AML-193 (cell line): ENCODE results near the gene ZSCAN1.
"Not testable (repeated sequence)": the region's sequence is repeated elsewhere in the genome, so short reads cannot be mapped to it uniquely, and the experiment has no call there.

Source experiments
- DNase-seq, 2 experiments: peaks; one replicate each; lab custom pipeline; 2025; lab: John Stamatoyannopoulos, UW

Gene ZSCAN1, protein sequence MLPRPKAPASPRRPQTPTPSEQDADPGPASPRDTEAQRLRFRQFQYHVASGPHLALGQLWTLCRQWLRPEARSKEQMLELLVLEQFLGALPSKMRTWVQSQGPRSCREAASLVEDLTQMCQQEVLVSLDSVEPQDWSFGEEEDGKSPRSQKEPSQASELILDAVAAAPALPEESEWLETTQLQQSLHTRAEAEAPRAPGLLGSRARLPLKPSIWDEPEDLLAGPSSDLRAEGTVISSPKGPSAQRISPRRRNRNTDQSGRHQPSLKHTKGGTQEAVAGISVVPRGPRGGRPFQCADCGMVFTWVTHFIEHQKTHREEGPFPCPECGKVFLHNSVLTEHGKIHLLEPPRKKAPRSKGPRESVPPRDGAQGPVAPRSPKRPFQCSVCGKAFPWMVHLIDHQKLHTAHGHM

GRCh38 chr19:58033741-58034476, at the start of gene ZSCAN1:
TSS of gene ZSCAN1 (plus strand) at chr19:58034025. CDS start at chr19:58037837, 3,812 bp downstream.
- DNase-seq, result no peak

- DNase-seq, result no peak
Observed at GRCh38 chr19:57992841-57993240, 41.0 kb upstream of the ZSCAN1 start.

GRCh38 chr19:58000677-58001076, 33.1 kb upstream of the ZSCAN1 start:
- no peak for DNase-seq

DNA sequence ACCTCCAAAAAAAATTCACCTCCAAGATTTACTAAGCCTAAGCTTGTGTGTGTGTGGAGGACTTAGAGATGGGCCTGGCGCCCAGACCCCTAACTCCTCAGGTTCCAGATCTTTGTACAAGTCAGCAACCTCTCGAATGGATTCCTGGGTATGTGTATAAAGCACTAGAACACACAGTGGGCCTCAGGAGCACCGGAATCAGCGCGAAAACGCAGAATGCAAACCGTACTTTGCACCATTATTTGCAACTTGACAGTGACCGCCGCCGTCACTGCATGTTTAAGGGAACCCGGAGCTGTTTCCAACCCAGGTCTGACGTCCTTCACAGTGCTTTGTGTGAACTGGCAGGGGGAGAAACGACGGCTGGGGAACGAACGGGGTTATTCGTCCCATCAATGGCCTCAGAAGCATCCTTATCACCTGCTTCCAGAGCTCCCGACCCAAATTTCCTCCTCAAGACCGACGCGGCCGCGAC, 31.9 kb upstream of the ZSCAN1 start:
- no peak for DNase-seq

GRCh38 chr19:58002384-58003173, 31.2 kb upstream of the ZSCAN1 start, which contains the start of gene ZNF606:
TSS of gene ZNF606 (minus strand) at chr19:58002820. CDS start at chr19:58001319, 1,501 bp downstream.
- peak; percentile 52 to 66 for DNase-seq

DNA sequence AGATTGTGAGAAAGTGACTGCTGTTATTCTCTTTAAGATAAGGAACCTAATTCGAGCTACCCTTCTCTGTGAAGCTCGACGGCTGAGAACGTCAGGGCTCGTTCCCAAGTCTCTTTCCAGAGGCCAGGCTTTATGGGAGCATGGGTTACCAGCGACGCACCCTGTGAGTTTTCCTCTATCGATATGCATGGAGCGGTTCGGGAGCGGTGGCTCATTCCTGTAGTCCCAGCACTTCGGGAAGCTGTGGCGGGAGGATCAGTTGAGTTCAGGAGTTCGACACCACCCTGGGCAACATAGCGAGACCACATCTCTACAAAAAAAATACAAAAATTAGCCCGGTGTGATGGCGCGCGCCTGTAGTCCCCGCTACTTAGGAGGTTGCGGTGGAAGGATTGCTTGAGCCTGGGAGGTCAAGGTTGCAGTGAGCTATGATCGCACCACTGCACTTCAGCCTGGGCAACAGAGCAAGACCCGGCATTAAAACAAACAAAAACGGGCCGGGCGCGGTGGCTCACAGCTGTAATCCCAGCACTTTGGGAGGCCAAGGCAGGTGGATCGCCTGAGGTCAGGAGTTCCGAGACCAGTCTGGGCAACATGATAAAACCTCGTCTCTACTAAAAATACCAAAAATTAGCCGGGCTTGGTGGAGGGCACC, 30.5 kb upstream of the ZSCAN1 start:
- DNase-seq, result no peak

DNA sequence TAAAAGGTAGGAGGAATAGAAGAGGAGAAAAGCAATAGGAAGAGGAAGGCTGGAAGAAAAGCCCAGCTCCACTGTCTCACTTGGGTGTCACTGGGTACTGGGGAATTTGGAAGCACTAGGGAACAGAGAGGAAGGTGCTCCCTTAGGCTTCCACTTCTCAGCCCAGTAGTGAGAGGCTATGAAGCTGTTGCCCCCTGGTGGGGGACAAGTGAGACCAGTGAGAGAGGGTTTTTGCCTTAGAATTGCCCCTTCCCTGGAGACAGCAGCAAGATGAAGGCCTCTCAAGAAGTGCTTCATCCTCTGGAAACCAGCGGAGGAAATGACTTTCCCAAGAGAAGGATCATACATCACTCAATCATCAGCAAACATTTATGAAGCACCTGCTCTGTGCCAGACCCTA, 26.5 kb upstream of the ZSCAN1 start:
- DNase-seq, result peak in 1 of 2 experiments; percentile 12

- not testable (repeated sequence) for DNase-seq
Observed at GRCh38 chr19:58008877-58009276, 24.9 kb upstream of the ZSCAN1 start.

DNA sequence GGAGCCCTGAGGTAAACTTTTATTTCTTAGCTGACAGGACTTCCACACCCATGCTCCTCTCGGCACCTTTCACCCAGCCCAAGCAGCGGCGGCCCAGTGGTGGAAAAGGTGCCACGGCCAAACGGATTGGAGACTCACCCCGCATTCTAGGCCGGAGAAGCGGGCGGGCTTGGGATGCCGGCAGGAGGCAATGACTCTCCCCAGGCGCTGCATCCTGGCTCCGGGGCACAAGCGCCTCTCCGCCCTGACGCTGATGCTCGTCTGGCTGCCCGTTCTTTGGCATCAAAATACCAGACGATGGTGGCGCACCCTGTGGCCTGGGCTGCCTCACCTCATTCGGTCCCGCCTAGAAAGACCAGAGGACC, 24.5 kb upstream of the ZSCAN1 start:
- DNase-seq, result no peak

DNA sequence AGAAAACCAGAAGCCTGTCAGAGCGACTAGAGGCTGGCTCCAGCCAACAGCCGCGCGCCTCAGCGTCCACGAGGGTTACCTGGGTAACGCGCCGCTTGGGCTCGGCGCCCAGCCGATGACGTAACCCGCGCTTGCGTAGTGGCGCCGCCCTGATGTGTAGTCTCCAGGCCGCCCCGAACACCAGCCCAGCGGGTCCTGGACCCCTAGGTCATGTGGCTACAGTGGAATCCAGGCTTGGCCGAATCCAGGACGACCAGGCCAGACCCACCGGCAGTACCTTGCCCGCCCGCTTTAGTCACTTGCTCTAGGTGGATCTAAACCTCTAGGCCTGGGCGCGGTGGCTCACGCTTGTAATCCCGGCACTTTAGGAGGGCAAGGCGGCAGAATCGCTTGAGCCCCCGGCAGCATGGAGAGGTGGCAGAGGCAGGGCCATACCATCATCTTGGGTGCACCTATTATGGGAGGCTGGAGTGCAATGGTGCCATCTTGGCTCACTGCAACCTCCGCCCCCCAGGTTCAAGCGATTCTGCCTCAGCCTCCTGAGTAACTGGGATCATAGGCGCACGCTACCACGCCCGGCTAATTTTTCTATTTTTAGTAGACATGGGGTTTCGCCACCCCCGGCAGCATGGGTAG, 24.0 kb upstream of the ZSCAN1 start:
- no peak for DNase-seq

DNA sequence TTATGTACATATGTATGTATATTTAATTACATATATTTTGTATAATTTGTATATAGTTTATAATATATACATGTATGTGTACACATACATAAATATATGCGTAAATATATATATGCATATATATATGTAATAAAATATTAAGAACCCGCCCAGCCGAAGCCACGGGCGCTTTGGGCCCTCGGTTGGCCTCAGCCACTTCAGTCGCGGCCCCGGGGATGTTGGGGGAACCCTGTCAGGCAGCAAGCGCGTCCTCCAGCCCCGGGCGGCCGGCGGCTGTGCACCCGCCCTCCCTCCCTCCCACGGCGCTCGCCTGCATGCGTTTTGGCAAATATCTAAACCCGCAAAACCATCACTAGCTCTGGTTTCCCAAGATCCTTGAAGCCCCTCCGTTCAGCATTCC, 23.3 kb upstream of the ZSCAN1 start:
- DNase-seq, result no peak

- DNase-seq, result no peak
Observed at GRCh38 chr19:58014141-58014540, 19.7 kb upstream of the ZSCAN1 start.

DNA sequence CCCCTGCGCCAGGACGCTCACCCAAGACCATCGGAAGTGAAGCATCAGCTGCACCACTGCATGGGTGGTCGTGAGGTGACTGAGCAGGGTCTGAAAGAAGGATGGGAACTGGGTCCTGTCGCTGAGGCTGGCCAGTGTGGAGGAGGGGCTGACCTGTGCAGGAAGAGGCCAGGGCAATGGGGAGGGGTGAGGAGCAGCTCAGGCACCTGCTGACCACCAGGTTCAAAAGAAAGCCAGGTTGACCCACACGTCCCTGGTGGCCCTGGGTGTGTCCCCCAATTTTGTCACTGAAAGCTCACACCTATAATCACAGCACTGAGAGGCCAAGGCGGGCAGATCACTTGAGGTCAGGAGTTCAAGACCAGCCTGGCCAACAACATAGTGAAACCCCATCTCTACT, 13.7 kb upstream of the ZSCAN1 start:
- no peak for DNase-seq

DNA sequence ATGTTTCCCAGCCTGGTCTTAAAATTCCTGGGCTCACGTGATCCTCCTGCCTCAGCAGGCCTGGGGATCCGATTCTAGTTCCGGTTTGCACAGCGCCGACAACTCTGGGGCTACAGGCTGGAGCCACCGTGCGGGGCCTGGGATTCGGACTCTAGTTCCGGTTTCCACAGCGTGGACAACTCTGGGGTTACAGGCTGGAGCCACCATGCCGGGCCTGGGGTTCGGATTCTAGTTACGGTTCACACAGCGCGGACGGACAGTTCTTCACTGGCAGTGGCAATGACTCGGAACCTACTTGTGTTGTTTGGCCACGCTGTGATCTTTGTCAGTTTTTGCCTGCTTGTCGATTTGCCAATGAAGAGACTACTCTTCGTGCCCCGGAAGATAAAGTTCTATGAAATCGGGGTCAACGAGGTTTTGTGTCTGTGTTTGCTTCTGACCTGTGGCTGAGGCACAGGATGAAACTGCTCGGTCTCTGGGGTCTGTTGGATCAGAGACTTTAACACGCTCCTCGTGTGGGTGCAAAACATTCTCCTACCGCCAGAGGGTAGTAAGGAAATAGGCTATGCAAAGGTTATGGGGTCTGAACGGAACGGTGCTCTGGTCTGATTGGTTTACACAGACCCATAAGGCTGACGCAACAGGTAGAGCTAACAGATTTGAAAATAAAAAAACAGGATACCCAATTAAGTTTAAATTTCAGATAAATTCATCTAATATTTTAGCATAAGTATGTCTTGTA, 12.1 kb upstream of the ZSCAN1 start:
- DNase-seq, result no peak

DNA sequence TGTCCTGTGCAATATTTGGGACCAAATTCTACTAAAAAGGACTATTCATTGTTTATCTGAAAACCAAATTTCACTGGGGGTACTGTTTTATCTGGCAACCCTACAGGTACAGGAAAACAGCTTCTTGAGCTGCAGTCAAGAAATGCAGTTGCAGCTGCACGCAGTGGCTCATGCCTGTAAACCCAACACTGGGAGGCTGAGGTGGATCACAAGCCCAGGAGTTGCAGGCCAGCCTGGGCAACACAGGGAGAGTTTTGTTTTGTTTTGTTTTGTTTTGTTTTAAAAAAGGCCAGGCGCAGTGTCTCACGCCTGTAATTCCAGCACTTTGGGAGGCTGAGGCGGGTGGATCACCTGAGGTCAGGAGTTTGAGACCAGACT, 11.6 kb upstream of the ZSCAN1 start:
- no peak for DNase-seq

- no peak for DNase-seq
Observed at GRCh38 chr19:58024661-58025060, 9.2 kb upstream of the ZSCAN1 start.

GRCh38 chr19:58034477-58034793, 610 bp downstream of the ZSCAN1 start:
- no peak for DNase-seq

DNA sequence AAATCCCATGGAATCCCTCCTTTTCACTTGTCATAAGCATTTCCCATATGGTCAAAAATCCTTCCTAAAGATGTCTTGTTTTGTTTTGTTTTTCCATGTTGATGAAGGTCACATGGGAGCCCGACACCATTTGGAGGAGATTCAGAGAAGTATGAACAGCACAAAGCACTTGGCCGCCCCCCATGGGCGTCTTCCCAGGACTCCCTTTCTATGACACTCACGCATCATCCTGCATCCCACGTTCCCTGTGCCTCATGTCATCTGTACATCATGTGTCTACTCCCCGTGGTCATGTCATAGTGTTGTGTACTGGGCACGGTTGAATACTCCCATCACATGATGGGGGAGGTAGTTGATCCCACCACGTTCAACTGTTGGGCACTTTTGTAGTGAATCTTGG, 2.0 kb downstream of the ZSCAN1 start:
- DNase-seq, result no peak

- no peak for DNase-seq
Observed at GRCh38 chr19:58037927-58038687, 4.3 kb downstream of the ZSCAN1 start.

- no peak for DNase-seq
Observed at GRCh38 chr19:58038688-58039204, 4.9 kb downstream of the ZSCAN1 start.
